GM19438 (cell line): ENCODE data around the gene SVIL.
"Not testable (repeated sequence)": the region's sequence is repeated elsewhere in the genome, so short reads cannot be mapped to it uniquely, and the experiment has no call there.

Experiments used
- ATAC-seq: cut with Tn5 transposase; IDR thresholded peaks from one replicate; pipeline ENCODE4 v1.9.1; 2021; ENCODE audit warnings: low read depth; ENCODE audit not compliant: unreplicated experiment

The SVIL gene

DNA sequence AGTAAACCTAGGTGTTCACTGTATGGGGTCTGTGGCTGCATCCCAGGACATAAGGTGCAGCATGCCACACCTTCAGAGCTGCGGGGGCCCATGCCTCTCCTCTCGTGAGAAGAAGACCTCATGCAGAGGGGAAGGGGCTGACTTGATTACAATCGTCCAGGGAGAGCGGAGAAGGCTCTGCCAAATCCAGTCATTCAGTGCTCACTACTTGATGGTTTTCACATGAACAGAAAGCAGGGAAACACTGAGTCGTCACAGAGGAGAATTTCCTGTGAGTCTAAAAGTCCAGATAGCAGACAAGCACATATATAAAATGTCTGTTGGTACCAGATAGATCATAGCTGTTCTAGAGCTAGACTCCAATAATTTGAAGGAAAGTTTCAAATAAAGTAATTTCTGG is 52.0 kb downstream of the SVIL start:
- ATAC-seq = not testable (repeated sequence)

DNA sequence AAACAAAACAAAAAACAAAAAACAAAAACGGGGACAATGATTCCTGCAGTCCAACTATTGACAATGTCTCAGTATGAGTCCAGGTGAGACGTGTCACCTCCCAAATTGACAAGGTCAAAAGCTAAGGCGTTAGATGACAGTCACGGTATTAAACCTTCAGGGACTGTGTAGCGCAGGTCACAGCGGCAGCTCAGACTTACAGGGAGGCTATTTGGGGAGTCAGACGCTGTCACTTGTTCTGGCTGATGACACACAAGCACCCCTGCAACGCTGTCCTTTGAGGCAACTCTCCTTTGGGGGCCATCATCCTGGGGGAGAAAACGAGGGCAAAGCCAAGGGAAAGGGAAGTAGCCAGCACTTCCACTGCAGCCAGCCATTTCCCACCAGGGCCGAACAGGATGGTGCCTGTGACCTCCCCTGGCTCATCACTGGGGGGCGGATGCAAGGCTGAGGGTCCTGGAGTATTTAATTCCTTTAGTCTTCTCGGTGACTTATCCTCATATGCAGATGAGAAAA is 55.3 kb downstream of the SVIL start:
- ATAC-seq = no peak

DNA sequence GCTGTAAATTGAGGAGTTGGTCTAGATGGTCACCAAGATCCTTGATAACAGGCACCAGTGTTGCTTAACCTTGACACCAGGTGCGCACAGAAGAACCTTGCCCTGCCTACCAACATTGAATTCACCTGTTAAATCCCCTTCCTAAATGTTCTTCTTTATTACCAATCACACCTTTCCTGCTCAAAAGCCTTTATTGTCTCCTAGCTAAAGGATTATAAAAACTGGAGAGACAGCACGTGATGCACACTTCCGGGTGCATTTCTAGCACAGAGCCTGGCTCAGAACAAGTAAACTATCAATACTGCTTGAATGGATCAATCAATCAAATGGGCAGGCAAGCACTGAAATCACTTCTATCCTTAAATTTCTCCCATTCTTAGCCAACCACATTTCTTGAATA is 56.3 kb downstream of the SVIL start:
- ATAC-seq = no peak

DNA sequence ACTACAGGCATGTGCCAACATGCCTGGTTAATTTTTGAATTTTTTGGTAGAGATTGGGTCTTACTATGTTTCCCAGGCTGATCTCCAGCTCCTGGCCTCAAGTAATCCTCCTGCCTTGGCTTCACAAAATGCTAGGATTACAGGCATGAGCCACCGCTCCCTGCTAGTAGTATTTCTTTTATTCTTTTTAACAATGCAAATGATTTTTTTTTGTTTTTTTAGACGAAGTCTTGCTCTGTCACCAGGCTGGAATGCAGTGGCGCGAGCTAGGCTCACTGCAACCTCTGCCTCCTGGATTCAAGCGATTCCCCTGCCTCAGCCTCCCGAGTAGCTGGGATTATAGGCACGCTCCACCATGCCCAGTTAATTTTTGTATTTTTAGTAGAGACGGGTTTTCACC is 58.1 kb downstream of the SVIL start:
- no peak for ATAC-seq

DNA sequence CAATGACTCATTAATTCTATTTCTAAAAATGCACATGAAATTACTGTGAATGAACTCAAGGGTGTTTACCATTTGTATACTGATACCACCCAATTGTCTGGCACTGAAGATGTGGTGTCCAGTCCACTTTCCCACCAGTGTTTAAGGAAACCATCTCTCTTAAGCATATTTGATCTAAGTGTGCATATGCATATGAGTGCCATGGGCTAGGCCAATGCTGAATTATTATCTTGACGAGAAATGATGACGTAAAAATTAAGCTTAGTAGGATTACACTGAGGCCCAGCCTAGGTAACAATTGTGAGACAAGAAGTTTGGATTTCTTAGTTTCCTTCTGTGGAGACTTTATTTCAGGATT is 59.7 kb downstream of the SVIL start:
- no peak for ATAC-seq

DNA sequence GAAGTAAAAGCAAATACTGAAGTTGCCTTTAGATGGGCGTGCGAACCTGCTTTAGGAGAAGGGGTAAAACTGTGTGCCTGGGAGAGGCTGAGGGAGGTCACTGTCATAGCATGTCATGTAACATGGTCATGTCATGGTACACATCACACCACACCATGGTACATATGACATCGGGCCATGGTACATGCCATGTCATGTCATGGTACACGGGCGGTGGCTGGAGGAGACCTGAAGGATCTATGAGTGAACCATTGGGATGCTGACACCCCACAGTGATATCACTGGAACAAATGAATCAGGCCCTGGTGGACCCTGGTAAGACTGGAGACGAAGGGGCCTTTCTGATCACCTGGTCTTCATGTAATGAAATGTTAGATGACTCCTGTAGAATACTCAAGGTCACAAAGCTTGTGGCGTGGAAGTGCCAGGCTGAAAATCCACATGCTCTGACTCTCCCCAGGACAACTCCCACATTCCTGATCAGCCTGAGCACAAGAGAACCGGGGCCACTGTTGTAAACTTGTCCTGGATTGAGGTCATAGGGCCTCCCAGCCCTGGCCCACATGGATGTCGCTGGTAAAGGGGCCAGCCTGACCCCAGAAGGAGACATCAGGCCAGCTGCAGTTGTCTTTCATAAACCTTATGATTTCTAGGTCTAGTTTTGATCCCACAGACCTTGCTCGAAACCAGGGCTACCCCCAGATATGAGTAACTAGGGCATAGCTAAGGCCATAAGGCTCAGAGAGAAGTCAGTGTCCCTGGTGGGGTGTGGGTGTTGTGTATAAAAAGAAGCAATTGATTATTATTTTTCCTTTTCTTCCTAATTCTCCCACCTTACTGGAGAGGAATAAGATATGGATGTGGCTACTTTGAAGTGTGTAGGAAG is 60.3 kb downstream of the SVIL start:
- ATAC-seq = not testable (repeated sequence)

DNA sequence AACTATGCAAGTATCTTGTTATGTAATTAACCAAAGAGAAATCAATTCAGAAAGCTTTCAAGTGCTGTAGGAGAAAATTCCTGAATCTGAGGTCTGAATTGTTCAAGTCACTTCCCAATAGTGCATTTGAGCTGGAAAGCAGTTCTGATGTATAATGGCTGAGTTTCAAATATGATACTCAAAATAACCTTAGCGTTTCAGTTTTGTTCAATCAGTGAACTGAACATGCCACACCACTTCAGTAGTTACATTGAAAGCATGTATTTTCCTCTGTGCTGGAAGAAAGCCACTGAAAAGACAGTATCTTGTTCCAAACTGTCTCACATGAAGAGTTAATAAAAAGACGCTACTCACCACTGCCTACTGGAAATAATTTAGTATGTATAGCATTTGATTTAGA is 64.5 kb downstream of the SVIL start:
- not testable (repeated sequence) for ATAC-seq

DNA sequence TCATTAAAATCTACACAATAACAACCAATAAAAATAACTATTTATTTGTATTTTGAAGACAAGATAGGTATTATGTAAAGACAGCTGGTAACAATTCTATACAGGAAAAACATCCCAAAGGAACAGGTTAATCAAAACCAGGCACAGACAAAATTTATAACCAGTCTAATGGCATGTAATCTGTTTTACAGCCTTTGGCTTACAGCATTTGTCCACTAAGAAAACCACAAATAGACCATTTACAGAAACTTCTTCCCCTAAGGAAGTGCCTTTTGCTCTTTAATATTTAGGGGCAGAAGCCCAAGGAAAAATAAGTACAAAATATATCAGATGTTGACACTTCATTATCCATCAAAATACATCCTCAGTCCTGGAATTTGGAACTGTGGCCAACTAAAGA is 65.0 kb downstream of the SVIL start:
- ATAC-seq = no peak

DNA sequence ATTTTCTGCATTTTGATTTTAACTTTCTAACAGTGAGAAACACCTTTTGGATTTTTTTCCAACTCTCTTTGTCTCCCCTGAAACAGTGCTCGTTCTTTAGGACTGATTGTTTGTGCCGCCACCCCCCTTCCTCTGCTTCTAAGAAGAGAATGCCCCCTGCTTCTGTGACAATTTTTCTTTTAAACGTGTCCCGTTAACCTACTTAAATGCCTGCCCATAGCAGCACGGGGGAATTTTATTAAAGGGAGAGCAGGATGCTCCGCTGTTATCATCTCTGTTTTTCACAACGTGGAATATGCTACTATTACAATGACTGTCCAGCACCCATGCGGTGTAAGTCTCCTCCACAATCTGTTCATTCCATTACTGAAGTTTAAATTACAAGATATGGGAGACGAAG is 67.8 kb downstream of the SVIL start:
- ATAC-seq = no peak

DNA sequence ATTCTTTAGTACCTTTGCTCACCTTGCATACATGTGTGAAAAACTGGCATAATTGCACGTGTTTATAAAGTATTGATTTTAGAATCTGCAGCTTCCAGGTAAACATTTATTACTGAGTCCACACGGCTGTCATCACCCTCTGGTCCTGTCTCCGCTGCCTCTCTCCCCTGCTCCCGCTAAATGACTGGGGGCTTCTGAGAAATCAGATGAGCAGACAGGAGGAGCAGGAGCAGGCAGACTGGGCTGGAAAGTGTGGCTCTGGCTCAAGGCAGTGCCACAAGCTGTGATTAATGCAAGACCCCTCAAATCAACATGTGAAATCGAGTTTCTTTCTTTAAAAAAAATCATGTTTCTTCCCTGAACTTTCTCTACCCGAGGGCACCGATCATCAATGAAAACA is 68.6 kb downstream of the SVIL start:
- ATAC-seq = not testable (repeated sequence)

DNA sequence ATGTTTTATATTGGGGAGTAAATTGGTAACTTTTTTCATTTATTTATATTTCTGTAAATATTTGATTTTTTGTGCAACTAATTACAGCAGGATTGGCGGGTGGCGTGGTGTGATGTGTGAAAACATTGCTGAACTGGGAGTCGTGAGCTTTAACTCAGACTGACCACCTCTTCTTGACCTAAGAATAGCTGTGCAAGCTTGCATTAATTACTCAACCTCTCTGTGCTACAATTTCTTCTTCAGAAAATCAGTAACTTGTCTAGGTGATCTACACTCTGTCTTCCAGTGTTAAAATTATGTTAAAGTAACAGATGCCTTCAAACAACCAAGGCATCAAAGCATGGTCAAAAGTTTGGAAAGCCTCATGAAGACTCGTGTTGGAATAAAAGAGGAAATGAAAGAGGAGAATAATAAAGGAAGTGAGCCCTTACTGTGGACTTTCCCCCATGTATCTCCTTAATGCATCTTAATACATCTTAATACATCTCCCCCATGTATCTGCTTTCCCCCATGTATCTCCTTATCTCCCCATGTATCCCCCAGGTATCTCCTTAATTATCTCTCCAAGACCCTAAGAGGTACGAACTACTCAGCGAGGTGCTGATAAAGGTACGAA is 71.2 kb downstream of the SVIL start:
- no peak for ATAC-seq

DNA sequence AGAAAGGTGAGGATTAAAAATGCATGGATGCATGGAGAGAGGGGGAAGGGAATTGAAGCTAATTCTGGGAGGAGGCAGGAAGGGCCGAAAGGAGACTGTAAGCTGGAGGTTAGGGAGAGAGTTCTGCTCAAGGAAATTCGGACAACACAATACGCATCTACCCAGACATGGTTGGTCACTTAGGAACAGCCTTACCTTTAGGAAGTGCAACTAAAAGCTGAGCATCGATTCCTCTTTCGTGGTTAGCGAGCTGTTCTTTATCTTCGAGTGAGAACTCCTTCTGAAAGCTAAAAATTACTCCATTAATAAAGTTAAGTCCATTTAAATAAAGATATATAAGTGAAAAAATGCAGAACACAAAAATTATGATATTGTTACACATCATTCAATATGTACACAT is 71.8 kb downstream of the SVIL start:
- ATAC-seq = not testable (repeated sequence)

DNA sequence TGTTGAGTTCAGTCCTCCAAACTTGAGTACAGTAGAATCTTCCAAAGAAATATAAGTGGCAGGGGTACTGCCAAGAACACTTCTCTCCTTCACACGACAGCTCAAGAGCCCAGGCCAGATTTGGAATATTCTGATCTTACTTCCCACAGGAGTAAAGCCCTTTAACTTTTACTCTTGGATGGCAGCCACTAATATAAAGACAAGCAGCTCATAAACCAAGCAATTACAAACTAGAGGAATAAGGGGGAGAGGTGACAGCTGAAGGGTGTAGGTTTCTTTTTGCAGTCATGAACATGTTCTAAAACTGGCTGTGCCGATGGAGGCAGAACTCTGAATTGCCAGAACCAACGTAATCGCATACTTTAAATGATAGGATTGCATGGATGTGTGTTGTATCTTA is 74.8 kb downstream of the SVIL start:
- no peak for ATAC-seq

DNA sequence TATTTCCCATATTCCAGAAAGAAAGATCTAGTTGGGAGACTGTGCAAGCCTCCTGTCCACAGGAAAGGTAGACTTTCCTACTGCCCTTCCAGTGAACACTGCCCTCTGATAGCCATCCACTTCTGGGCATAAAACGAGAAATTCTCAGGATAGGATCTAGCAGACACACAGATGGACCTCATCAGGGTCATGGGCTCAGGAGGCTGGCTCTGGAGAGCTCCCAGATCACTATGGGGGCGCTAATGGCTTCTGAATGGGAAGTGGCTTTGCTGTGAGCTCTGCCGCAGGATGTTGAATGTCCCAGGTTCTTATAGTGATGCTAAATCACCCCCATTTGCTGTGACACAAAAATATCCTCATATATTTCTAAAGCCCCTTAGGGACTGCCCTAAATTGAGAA is 77.1 kb downstream of the SVIL start:
- ATAC-seq = no peak

DNA sequence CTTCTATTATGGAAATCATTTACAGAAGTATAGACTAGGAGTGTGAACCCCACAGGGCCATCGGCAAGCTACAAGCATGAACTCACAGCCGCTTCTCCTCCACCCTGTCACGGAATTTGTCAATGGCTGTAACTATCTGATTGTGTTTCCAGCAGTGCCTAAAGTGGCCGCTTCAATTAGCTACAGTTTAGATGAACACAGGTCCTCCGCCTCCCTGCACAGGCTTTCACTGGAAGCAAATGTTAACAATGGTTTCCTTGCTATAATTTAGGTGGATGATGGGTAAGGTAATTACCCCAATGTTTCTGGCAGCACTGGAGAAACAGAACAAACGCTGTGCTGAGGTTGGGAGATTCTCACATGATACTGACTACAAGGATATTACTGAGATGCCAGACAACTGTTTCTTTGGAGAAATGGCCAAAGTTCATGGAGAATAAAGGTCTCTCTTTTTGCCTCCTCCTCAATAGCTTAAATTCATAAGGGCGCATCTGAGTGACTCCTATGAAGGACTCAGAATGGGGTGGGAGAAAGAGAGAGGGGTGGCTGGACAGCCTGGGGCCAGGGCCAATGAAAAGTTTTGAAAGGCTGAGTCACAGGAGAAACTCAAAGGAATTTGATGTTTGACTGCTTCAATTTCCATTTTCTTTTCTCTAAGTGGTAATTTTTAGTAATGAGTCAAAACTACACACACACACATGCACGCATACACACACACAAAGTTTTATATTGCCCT is 78.9 kb downstream of the SVIL start:
- no peak for ATAC-seq

DNA sequence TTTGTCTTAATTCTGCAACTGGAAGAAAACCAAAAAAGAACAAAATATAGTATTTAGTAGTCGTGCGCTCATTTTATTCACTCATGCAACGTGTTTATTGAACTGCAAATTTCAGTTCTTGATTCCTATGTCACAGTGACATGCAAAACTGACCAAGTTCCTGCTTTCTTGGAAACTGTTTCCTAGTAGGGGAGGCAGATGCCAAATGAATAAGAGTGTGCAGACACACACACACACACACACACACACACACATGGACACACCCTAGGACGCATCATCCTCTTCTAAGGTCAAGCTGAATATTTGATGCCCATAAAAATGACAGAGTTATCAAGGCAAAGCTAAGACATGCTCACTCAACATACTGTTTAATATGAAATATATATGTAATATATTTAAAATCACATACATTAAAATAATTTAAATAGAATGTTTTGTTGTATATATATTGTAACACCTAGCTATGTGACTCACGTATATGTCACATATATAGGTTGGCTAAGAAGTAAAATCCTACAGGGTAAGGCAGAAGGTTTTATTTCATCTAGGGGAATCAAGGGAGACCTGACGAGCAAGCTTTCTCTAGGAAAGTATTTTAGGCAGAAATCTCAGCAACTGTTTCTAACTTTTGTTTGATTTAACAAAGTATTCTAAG is 79.6 kb downstream of the SVIL start:
- no peak for ATAC-seq

DNA sequence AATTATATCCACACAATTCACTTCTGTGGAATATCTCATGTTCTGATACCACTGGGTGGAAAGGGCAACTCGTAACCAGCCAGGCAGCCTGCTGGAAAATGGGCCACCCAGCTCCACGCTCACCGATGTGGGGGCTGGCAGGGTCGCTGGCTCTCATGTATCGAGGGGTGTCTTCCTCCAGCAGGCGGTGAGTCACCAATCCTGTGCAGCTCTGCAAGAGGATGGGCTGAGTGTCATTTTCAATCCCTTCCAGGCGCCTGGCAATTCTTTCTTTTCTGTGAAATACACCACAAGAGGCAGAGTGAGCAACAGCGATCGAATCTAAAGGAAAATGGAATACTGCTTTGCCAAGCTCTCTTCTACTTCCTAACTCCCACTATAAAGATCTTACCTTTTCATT is 80.1 kb downstream of the SVIL start:
- ATAC-seq = no peak

DNA sequence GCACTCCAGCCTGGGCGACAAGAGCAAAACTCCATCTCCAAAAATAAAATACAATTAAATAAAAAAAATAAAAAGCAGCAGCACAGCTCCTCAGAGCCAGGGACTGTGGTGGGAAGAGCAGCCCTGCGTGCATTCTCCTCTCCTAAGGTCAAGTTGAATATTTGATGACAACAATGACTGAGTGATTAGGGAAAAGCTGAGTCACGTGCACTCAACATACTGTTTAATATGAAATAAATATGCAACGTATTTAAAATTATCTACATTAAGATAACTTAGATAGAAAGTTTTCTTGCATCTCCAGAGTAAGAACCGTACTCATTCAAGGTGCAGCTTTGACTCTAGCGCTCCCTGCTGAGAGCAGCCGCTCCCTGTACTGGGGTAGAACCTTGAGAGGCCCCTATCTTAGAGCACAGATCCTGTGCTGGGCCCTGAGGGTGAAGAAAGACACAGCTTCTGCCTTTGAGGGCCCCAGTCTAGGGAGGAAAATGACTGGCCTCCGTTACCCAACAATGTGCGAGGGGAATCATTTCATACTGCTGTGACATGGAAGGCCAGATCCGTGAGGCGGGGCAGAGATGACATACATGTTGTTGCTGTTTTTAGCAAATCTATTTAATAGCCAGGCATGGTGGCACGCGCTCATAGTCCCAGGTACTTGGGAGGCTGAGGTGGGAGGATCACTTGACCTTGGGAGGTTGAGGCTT is 81.1 kb downstream of the SVIL start:
- no peak for ATAC-seq

DNA sequence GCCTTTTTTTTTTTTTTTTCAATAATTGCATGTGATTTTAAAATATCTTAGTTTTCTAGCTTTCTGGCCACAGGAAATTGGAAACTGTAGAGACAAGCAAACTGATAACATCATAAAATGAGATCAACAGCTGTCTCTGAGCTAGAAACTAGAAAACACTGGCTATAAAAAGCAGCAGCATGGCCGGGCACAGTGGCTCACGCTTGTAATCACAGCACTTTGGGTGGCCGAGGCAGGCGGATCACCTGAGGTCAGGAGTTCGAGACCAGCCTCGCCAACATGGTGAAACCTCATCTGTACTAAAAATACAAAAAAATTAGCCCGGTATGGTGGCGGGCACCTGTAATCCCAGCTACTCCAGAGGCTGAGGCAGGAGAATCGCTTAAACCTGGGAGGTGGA is 81.7 kb downstream of the SVIL start:
- ATAC-seq = not testable (repeated sequence)

DNA sequence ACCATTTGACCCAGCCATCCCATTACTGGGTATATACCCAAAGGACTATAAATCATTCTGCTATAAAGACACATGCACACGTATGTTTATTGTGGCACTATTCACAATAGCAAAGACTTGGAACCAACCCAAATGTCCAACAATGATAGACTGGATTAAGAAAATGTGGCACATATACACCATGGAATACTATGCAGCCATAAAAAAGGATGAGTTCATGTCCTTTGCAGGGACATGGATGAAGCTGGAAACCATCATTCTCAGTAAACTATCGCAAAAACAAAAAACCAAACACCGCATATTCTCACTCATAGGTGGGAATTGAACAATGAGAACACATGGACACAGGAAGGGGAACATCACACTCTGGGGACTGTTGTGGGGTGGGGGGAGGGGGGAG is 85.3 kb downstream of the SVIL start:
- not testable (repeated sequence) for ATAC-seq
